NCI-H526 treated with DMSO at 0.1 percent for 48 hours (cell line): ENCODE data around the gene DCDC2.
"Not testable (repeated sequence)": the region's sequence is repeated elsewhere in the genome, so short reads cannot be mapped to it uniquely, and the experiment has no call there.

Experiments used
- DNase-seq: peaks from one replicate; lab custom pipeline; 2025; lab: John Stamatoyannopoulos, UW

The DCDC2 gene

DNA sequence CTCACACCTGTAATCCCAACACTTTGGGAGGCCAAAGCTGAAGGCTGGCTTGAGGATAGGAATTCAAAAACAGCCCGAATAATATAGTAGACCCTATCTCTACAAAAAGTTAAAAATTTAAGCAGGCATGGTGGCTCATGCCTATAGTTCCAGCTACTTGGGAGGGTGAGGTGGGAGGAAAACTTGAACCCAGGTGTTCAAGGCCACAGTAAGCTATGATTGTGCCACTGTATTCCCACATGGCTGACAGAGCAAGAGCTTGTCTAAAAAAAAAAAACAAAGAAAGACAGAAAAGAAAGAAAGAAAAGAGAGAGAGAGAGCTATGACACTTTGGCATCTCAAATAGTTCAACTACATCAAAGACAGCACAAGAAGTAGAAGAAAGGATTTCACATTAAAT is 33.2 kb downstream of the DCDC2 start:
- DNase-seq = no peak

- peak; percentile 76 for DNase-seq
Observed at GRCh38 chr6:24323632-24324337, 34.1 kb downstream of the DCDC2 start.

DNA sequence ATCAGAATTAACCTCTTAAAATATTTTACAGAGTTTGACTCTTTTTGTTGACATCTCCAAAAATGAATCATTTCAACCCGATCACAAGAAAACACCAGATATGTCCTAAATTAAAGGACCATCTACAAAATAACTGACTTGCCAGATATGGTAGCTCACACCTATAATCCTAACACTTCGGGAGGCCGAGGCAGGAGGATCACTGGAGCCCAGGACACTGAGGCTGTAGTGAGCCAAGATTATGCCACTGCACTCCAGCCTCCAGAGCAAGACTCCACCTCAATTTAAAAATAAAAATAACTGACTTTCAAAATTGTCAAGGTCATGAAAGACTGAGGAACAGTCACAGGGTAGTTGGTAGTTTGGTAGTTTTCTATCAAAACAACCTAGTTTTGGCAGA is 34.9 kb downstream of the DCDC2 start:
- no peak for DNase-seq

DNA sequence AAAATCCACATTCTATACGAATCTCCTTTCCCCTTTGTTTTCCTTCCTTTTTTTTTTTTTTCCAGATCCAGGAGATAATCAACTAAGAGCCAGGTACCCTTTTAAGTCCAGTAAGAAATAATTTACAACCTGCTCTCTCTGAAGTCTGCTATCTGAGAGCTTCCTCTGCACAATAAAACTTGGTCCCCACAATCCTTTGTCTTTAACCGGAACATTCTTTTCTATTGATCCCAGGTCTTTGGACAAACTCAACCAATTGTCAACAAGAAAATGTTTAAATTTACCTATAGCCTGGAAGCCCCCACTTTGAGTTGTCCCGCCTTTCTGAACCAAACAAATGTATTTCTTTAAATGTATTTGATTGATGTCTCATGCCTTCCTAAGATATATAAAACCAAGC is 35.4 kb downstream of the DCDC2 start:
- not testable (repeated sequence) for DNase-seq

- DNase-seq = no peak
Observed at GRCh38 chr6:24321538-24322162, 36.2 kb downstream of the DCDC2 start.

DNA sequence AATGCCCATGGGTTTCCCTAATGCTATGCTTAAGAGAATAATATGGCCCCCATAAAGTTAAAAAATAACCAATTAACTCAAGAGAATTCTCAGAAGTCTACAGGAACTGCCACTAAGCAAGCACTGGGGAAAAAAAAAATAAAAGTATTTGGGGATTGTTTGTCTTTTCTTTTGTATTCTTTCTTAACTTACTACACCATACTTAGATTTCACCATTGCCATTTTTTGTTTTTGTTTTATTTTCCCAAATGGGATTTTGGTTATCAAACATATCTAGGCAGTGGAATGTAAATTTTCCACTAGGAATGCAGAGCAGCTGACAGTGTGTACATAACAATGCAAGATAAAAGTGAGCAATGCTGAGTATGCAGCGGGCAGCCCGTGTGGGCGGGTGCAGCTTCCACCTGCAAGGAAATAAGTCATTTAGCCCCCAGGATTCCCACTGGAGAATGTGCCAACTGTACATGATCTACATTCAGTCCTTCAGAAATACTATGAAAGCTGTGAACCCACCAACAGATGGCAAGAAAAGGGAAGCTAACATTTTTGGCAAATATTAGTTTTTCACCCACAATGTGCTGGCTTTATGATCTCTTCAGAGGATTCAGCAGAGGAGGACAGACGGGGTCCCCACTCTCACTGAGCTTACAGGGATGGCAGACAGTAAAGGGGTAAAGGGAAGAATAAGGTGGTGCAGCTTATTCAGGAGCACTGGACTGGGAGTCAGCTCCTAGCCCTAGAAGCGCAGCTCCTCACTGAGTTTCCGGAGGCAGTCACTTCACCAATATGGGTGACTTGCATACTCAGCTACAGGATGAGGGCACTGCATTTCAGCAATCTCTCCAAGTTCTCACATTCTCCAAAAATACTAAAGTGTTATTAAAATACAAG is 44.4 kb downstream of the DCDC2 start:
- no peak for DNase-seq

DNA sequence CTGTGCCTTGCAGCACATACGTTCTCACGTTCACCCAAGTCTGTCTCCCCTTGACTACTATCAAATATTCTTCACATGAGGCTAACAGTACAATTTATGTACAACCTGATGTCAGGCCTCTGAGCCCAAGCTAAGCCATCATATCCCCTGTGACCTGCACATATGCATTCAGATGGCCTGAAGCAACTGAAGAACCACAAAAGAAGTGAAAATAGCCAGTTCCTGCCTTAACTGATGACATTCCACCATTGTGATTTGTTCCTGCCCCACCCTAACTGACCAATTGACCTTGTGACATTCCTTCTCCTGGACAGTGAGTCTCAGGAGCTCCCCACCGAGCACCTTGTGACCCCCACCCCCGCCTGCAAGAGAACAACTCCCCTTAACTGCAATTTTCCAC is 46.1 kb downstream of the DCDC2 start:
- not testable (repeated sequence) for DNase-seq

DNA sequence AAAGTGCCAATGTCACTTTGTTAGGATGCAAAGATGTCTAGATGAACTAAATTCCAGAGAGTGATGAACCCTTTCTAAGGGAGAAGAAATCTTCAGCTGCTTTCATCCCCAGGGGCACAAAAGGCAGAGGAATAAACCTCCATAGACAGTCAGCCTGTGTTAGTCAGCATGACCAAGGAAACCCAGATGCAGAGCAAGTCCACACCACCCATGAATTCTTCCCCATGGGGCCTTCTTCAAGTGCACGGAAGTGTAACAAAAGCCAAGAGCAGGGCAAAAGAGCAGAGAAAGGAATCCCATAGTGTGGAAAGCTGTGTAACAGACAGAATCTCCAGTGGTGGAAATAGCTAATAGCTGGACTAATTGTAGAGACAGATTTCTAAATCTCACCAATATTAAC is 50.0 kb downstream of the DCDC2 start:
- DNase-seq = no peak

DNA sequence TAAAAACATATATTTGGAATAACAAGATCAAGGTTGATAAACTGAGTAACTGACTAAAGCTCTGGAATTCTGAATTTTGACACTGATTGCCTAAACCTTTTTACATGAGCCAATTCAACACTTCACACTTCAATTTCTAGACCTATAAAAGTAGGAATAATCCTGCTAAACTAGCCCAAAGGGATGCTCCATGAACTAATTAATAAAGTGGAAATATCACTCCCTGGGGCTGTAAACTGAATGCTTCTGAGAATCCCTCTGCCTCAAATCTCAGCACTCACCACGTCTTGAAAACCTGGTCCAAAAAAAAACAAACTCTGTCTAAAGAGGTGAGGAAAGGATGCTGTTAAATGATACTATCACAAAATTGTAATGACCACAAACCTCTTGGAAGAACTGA is 50.9 kb downstream of the DCDC2 start:
- DNase-seq = no peak

DNA sequence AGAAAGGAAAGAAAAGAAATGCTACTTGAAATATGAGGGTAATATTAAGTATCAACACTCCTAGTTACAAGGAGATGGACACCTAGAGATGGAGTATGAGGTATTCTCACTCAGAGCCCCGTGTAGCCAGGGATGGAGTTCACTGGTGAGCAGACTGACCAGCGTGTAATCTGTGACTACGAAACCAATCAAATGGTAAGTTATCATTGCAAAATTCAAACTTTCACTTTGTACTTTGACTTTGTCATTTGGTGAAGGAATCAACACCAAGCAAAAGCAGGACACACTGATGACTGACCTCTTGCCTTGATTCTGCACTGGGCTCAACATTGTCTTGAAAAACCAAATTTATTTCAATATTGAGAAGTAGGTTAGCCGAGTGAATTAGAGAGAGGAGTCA is 51.8 kb downstream of the DCDC2 start:
- no peak for DNase-seq

GRCh38 chr6:24296944-24297343 is 60.9 kb downstream of the DCDC2 start:
- DNase-seq = no peak

DNA sequence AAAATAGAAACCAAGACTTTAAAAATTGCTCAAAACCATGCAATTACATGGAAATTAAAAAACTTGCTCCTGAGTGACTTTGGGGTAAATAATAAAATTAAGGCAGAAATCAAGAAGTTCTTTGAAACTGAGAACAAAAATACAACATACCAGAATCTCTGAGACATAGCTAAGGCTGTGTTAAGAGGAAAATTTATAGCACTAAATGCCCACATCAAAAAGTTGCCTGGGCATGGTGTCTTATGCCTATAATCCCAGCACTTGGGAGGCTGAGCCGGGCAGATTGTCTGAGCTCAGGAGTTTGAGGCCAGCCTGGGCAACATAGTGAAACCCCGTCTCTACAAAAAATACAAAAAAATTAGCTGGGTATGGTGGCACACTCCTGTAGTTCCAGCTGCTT is 64.0 kb downstream of the DCDC2 start:
- DNase-seq = not testable (repeated sequence)

GRCh38 chr6:24287239-24287638 is 70.6 kb downstream of the DCDC2 start:
- DNase-seq = no peak

- no peak for DNase-seq
Observed at GRCh38 chr6:24284006-24284405, 73.9 kb downstream of the DCDC2 start.

GRCh38 chr6:24283043-24283985 is 74.5 kb downstream of the DCDC2 start:
- DNase-seq = peak; percentile 88

DNA sequence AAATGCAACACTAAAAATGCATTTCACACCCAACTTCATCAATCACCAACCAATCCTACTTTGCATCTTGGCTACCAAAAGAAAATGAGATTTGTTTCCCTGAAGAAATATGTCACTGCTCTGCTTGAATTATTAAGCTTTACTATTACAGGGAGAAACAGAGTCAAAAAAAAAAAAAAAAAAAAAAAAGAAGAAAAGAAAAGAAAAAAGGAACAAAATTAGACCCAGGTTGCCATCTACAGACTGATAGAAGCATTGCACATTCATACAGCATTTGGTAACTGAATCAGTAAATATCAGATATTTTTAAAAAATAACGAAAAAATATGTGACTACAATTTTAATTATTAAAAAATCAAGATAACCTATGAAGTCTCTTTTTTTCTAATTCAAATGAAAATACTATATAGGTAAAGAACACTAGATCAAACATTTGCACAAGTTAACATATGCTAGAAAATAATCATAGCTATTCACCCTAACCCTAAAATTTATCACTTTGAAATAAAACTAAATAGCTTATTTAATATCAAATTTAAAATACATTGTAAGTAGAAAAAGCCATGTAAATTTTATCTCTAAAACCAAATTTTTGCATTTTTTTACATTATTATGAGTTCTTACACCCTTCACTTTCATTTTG is 83.3 kb downstream of the DCDC2 start:
- peak; percentile 7 for DNase-seq

GRCh38 chr6:24273096-24273870 is 84.6 kb downstream of the DCDC2 start:
- DNase-seq = no peak

DNA sequence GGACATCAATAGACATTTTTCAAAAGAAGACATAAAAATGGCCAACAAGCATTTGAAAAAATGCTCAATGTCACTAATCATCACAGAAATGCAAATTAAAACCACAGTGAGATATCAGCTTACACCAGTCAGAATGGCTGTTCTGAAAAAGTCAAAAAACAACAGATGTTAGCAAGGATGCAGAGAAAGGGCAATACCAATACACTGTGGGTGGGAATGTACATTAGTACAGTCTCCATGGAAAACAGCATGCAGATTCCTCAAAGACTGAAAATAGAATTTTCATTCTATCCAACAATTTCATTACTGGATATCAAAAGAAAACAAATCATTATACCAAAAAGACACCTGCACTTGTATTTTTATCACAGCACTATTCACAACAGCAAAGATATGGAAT is 85.3 kb downstream of the DCDC2 start:
- DNase-seq = peak; percentile 29

GRCh38 chr6:24272148-24272547 is 85.7 kb downstream of the DCDC2 start:
- DNase-seq = no peak

GRCh38 chr6:24270011-24270410 is 87.8 kb downstream of the DCDC2 start:
- DNase-seq = no peak
